ENCODE measurements around the gene PPP6R1.

Gene PPP6R1

GRCh38 chr19:55241935-55242464, 16.8 kb downstream of the PPP6R1 start:
- DNase-seq: no peak
- Histone ChIP-seq H3K9me3 (no peaks in the 10 kb centered on the region), H3K27me3 (no peaks in the 10 kb centered on the region), H3K4me3 (no peak overlapping the region), H3K36me3 (peaks cover 86 to 100% (median 94%) of the 10 kb centered on the region in 3 donors), H3K27ac (no peak overlapping the region), H3K4me1 (no peaks in the 10 kb centered on the region)
- intact Hi-C loops (cut with DNase I; ENCODE audit: low total_unique reads): no loop called here
- TF ChIP-seq CTCF (IDR thresholded peaks at IDR 0.05): no peak

- no peak overlapping the region for H3K4me3 ChIP-seq
- no peak for DNase-seq
- no peaks in the 10 kb centered on the region for H3K4me1 ChIP-seq
- H3K27me3 ChIP-seq: no peaks in the 10 kb centered on the region
- H3K36me3 ChIP-seq: peaks cover 88 to 100% (median 94%) of the 10 kb centered on the region in 3 donors
- TF ChIP-seq CTCF (IDR thresholded peaks at IDR 0.05): no peak
- intact Hi-C loops (cut with DNase I; ENCODE audit: low total_unique reads): no loop called here
- H3K9me3 ChIP-seq: no peaks in the 10 kb centered on the region
- no peak overlapping the region for H3K27ac ChIP-seq
Measured at GRCh38 chr19:55241143-55241934, 17.5 kb downstream of the PPP6R1 start.

DNA sequence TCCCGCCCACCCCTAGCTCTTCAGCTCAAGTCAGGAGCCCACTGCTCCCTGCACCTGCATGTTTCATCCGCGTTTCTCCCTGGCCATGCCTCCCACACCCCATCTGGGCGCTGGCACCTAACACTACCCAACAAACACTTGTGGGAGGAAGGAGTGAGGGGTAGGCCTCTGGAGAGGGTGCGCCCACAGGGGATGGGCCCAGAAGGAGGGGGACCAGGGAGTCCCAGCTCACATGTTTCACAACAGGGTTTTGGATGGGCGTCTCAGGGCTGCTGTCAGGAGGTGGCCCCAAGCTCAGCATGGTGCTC, 18.1 kb downstream of the PPP6R1 start:
- intact Hi-C loops (cut with DNase I; ENCODE audit: low total_unique reads): no loop called here

GRCh38 chr19:55239004-55239403, 19.8 kb downstream of the PPP6R1 start:
- Histone ChIP-seq H3K4me3 (no peak overlapping the region), H3K36me3 (peaks cover 79 to 100% (median 86%) of the 10 kb centered on the region in 3 donors), H3K27me3 (no peaks in the 10 kb centered on the region), H3K9me3 (no peaks in the 10 kb centered on the region), H3K4me1 (no peaks in the 10 kb centered on the region), H3K27ac (no peak overlapping the region)
- no peak for DNase-seq
- TF ChIP-seq CTCF (IDR thresholded peaks at IDR 0.05): no peak
- intact Hi-C loops (cut with DNase I; ENCODE audit: low total_unique reads): no loop called here

More for the DNA sequence above, 18.1 kb downstream of the PPP6R1 start:
- Histone ChIP-seq H3K9me3 (no peaks in the 10 kb centered on the region), H3K4me1 (no peaks in the 10 kb centered on the region), H3K27me3 (no peaks in the 10 kb centered on the region), H3K36me3 (peaks cover 88 to 100% (median 94%) of the 10 kb centered on the region in 3 donors), H3K4me3 (no peak overlapping the region), H3K27ac (no peak overlapping the region)
- TF ChIP-seq CTCF (IDR thresholded peaks at IDR 0.05): no peak
- no peak for DNase-seq

DNA sequence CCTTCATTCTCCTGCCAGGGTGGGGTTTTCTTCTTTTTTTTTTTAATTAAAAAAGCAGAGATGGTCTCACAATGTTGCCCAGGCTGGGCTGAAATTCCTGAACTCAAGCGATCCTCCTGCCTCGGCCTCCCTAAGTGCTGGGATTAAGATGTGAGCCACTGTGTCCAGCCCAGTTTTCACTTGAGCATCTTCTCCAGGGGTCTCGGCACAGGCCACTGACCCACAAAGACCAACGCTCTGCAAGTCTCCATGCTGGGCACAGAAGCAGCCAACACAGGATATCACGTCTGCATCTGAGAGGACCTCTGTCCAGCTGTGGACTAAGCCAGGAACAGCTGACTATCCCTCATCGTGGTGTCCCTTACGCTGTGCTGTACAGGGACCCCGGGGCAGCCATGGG, 20.8 kb downstream of the PPP6R1 start:
- Histone ChIP-seq H3K27ac (no peak overlapping the region), H3K4me3 (no peak overlapping the region), H3K4me1 (no peaks in the 10 kb centered on the region), H3K9me3 (no peaks in the 10 kb centered on the region), H3K27me3 (no peaks in the 10 kb centered on the region), H3K36me3 (peaks cover 80 to 98% (median 84%) of the 10 kb centered on the region in 3 donors)
- DNase-seq: no peak
- TF ChIP-seq CTCF (IDR thresholded peaks at IDR 0.05): no peak
- intact Hi-C loops (cut with DNase I; ENCODE audit: low total_unique reads): no loop called here

All from tibial artery (tissue), 4 donors.